Measurements from ENCODE around the gene LRMDA. TPM values are rescaled to one million over a fixed set of nuclear protein-coding genes. Genes with fewer than 3 reads are reported as not detected.

Gene LRMDA
- total and polyA plus RNA-seq, 2 of the 4 experiments (the other 2 are of a cell fraction) = 0.07 TPM; not detected in 1

- no CpG with 5 or more reads among the region's 6 CpGs for WGBS, 2 experiments (ENCODE audit: extremely low coverage in 2 of 2, insufficient read length in 1 of 2)
- Histone ChIP-seq H3K4me2 (ENCODE audit: low read depth, low read length) (no peak overlapping the region), H4K5ac (ENCODE audit: low read depth, low read length) (no peak overlapping the region), H3K9me1 (ENCODE audit: insufficient read depth, low read length) (no peaks in the 10 kb centered on the region), H2BK5ac (ENCODE audit: low read depth, low read length, poor library complexity, severe bottlenecking) (no peak overlapping the region), H4K20me1 (ENCODE audit: insufficient read depth, low read length) (no peaks in the 10 kb centered on the region), H2BK20ac (ENCODE audit: low read depth, low read length) (no peak overlapping the region), H3K9ac (ENCODE audit: low read depth, low read length) (no peak overlapping the region), H3K4ac (ENCODE audit: low read depth, low read length) (no peak overlapping the region), H3K9me3 (ENCODE audit: control insufficient read depth, insufficient read depth, low read length) (no peaks in the 10 kb centered on the region), H3K56ac (ENCODE audit: extremely low read depth, insufficient read depth, low read length) (no peak overlapping the region), H3K27me3 (ENCODE audit: control insufficient read depth, insufficient read depth, low read length) (peaks cover 4% of the 10 kb centered on the region; the same call in 1 of the 2 replicates), H3K4me1 (ENCODE audit: control insufficient read depth, insufficient read depth, low read length) (no peaks in the 10 kb centered on the region), H3K27ac (ENCODE audit: insufficient read depth, low read length) (no peak overlapping the region), H3K79me1 (ENCODE audit: low read depth in 1 of 2, low read length in 2 of 2) (no peaks in the 10 kb centered on the region), H2BK120ac (ENCODE audit: low read depth, low read length) (no peak overlapping the region), H2AFZ (replicated peaks; ENCODE audit: low read length, poor library complexity) (no peak overlapping the region), H3K14ac (replicated peaks; ENCODE audit: low read depth, low read length) (no peak overlapping the region), H4K8ac (ENCODE audit: low read depth in 2 of 2, low read length in 2 of 2) (no peak overlapping the region), H3K18ac (ENCODE audit: low read depth, low read length) (no peak overlapping the region), H3K36me3 (ENCODE audit: control insufficient read depth, insufficient read depth, low read length) (no peaks in the 10 kb centered on the region), H3K4me3 (ENCODE audit: insufficient read depth, low read depth, low read length) (no peak overlapping the region), H2BK15ac (ENCODE audit: low read depth, low read length) (no peak overlapping the region), H3K23ac (ENCODE audit: low read depth, low read length) (no peak overlapping the region), H2AK5ac (ENCODE audit: low read depth, low read length) (no peak overlapping the region), H2AK9ac (replicated peaks; ENCODE audit: low read depth, low read length, poor library complexity) (no peak overlapping the region), H4K91ac (ENCODE audit: insufficient read depth, low read depth, low read length) (no peak overlapping the region)
- ATAC-seq (ENCODE audit: low read depth) (no peak), DNase-seq (peak; percentile 52)
- intact Hi-C loops (cut with micrococcal nuclease) = no loop called here
- in situ Hi-C loops (cut with MboI; ENCODE audit: low sequenced_read_pairs) = no loop called here
- dilution Hi-C loops (cut with HindIII; ENCODE audit: low sequenced_read_pairs, unreplicated experiment) = no loop called here
- CTCF ChIA-PET = no interaction called here
- BruUV-seq (replicated peaks) = no TSS peak
- POLR2A ChIA-PET (ENCODE audit: unreplicated experiment) = interaction anchor here (0.6 kb wide), 1 partner anchor 13 kb away, joined by 3 read pairs; no protein-coding TSS in a partner anchor
- TF ChIP-seq POLR2A (IDR thresholded peaks at IDR 0.05; ENCODE audit: low read depth, low read length) (no peak), CHD1 (IDR thresholded peaks at IDR 0.05; ENCODE audit: low read depth, low read length) (no peak), MXI1 (IDR thresholded peaks at IDR 0.05; ENCODE audit: borderline replicate concordance, low read depth, low read length) (no peak), USF2 (IDR thresholded peaks at IDR 0.05; ENCODE audit: low read depth, low read length) (no peak), RFX5 (IDR thresholded peaks at IDR 0.05; ENCODE audit: low read depth, low read length) (no peak), ELK1 (IDR thresholded peaks at IDR 0.05; ENCODE audit: borderline replicate concordance, low read depth, low read length) (no peak), SMC3 (IDR thresholded peaks at IDR 0.05; ENCODE audit: low read depth, low read length) (no peak), MAZ (IDR thresholded peaks at IDR 0.05; ENCODE audit: borderline replicate concordance, low read depth, low read length) (no peak)
Measured at GRCh38 chr10:75972491-75973276, 541.3 kb downstream of the LRMDA start.

Measured in IMR-90 (cell line).